GM06990 (cell line): ENCODE results near the gene TMEM139.

Experiments
- DNase-seq: peaks from one replicate; pipeline ENCODE4 v3.0.0-alpha.2; 2011; ENCODE audit not compliant: insufficient read length; ENCODE audit errors: extremely low read depth
- H3K27me3 ChIP-seq: replicated peaks from 2 replicates; pipeline ENCODE4 v1.6.0; 2011; ENCODE audit warnings: low read length; ENCODE audit not compliant: control insufficient read depth, insufficient read depth
- H3K36me3 ChIP-seq: 2 replicates; pipeline ENCODE4 v1.5.1; 2011; ENCODE audit warnings: low read length; ENCODE audit not compliant: control insufficient read depth, insufficient read depth
- H3K4me3 ChIP-seq: replicated peaks from 2 replicates; pipeline ENCODE4 v1.5.1; 2011; ENCODE audit warnings: low read depth, mild to moderate bottlenecking, control low read depth, low read length
- CTCF ChIP-seq: IDR thresholded peaks from 2 replicates; pipeline ENCODE4 v1.5.1; 2011; ENCODE audit warnings: low read length, control low read depth, mild to moderate bottlenecking, inconsistent platforms; ENCODE audit not compliant: insufficient read depth, poor library complexity, severe bottlenecking

TMEM139 gene

GRCh38 chr7:143329471-143330170 is 44.9 kb downstream of the TMEM139 start:
- Histone ChIP-seq H3K27me3 (no peaks in the 10 kb centered on the region), H3K4me3 (no peak overlapping the region), H3K36me3 (no peaks in the 10 kb centered on the region)
- TF ChIP-seq CTCF = no peak
- DNase-seq = no peak

- no peaks in the 10 kb centered on the region for H3K36me3 ChIP-seq
- no peak for DNase-seq
- no peak overlapping the region for H3K4me3 ChIP-seq
- TF ChIP-seq CTCF = no peak
- no peaks in the 10 kb centered on the region for H3K27me3 ChIP-seq
Measured at GRCh38 chr7:143331179-143331801, 46.5 kb downstream of the TMEM139 start.

GRCh38 chr7:143334244-143334643 is 49.5 kb downstream of the TMEM139 start:
- no peak for DNase-seq
- H3K36me3 ChIP-seq = no peaks in the 10 kb centered on the region
- no peak overlapping the region for H3K4me3 ChIP-seq
- no peak for TF ChIP-seq CTCF
- H3K27me3 ChIP-seq = no peaks in the 10 kb centered on the region; the same call in 1 of the 2 replicates

- no peak for DNase-seq
- TF ChIP-seq CTCF = no peak
- Histone ChIP-seq H3K27me3 (no peaks in the 10 kb centered on the region; the same call in none of the 2 replicates), H3K36me3 (no peaks in the 10 kb centered on the region), H3K4me3 (no peak overlapping the region)
Measured at GRCh38 chr7:143337216-143337615, 52.5 kb downstream of the TMEM139 start.
